RWPE1 (cell line): ENCODE results near the gene ALDH1L1.

Source experiments
- CTCF ChIA-PET: fragments of 350-600 bp; sonication (Branson Sonifier 250); formaldehyde crosslinking; extraction: SDS; loops from one replicate; lab custom pipeline; 2021; lab: Yijun Ruan, JAX
- POLR2A ChIA-PET: fragments of 400-600 bp; formaldehyde crosslinking; extraction: SDS; loops from one replicate; lab custom pipeline; 2020; ENCODE audit warnings: antibody characterized with exemption; ENCODE audit not compliant: low non-redundant PET; lab: Yijun Ruan, JAX
- DNase-seq: peaks from one replicate; pipeline ENCODE4 v3.0.0; 2012; ENCODE audit warnings: low spot score
- H3K27ac ChIP-seq: fragments of 450-650 bp; 2 replicates; pipeline ENCODE4 v1.5.1; 2017
- CTCF ChIP-seq: fragments of 450-650 bp; conservative IDR thresholded peaks from 2 replicates; pipeline ENCODE4 v1.5.1; 2017; ENCODE audit warnings: low read depth, mild to moderate bottlenecking

ALDH1L1 gene

GRCh38 chr3:126205717-126206655, 25.6 kb upstream of the ALDH1L1 start:
- ChIA-PET CTCF (interaction anchor here (0.6 to 2.0 kb wide), 2 partner anchors 72 to 126 kb away, joined by 4 to 5 read pairs; no protein-coding TSS in a partner anchor), POLR2A (no interaction called here)
- TF ChIP-seq CTCF = no peak
- no peak overlapping the region for H3K27ac ChIP-seq
- no peak for DNase-seq

- POLR2A ChIA-PET = no interaction called here
- no peak for DNase-seq
- no peak for TF ChIP-seq CTCF
- H3K27ac ChIP-seq = no peak overlapping the region
- CTCF ChIA-PET = no interaction called here
These were observed 22.3 kb upstream of the ALDH1L1 start for GRCh38 chr3:126202680-126203079.

GRCh38 chr3:126202276-126202675, 21.9 kb upstream of the ALDH1L1 start:
- H3K27ac ChIP-seq = no peak overlapping the region
- DNase-seq = no peak
- no peak for TF ChIP-seq CTCF
- ChIA-PET POLR2A (no interaction called here), CTCF (interaction anchor here (0.7 to 0.8 kb wide), 2 partner anchors 104 to 436 kb away, joined by 3 read pairs; no protein-coding TSS in a partner anchor)

GRCh38 chr3:126201168-126201567, 20.8 kb upstream of the ALDH1L1 start:
- no peak overlapping the region for H3K27ac ChIP-seq
- POLR2A ChIA-PET = no interaction called here
- no peak for DNase-seq
- CTCF ChIA-PET = interaction anchor here (0.6 to 1.4 kb wide), 3 partner anchors 11 to 184 kb away, joined by 3 to 4 read pairs (median 3); no protein-coding TSS in a partner anchor
- TF ChIP-seq CTCF = no peak

GRCh38 chr3:126200534-126200933, 20.1 kb upstream of the ALDH1L1 start:
- no peak for DNase-seq
- no peak for TF ChIP-seq CTCF
- ChIA-PET POLR2A (no interaction called here), CTCF (interaction anchor here (0.7 to 1.4 kb wide), 2 partner anchors 12 to 24 kb away, joined by 3 to 4 read pairs; no protein-coding TSS in a partner anchor)
- no peak overlapping the region for H3K27ac ChIP-seq

GRCh38 chr3:126199256-126199655, 18.9 kb upstream of the ALDH1L1 start:
- DNase-seq = no peak
- H3K27ac ChIP-seq = no peak overlapping the region
- ChIA-PET CTCF (interaction anchor here (0.6 to 1.6 kb wide), 7 partner anchors 9 to 611 kb away, joined by 3 to 11 read pairs (median 3); no protein-coding TSS in a partner anchor), POLR2A (no interaction called here)
- no peak for TF ChIP-seq CTCF
